Right ventricle myocardium superior (tissue), 1 donor: Measurements from ENCODE around the gene TMEM176A. TPM values are rescaled to one million over a fixed set of nuclear protein-coding genes. Genes with fewer than 3 reads are reported as not detected.

Experiments
- total RNA-seq: library from RNA; stranded (reverse); fragmentation: NEBNext Ultra II Directional; extraction: Animal tissue kit (Norgen Biotek cat#: 25700); gene quantifications from one replicate; pipeline ENCODE4 v1.2.1, GENCODE V29; 2021
- donor health status: DM: no; HTN: yes; CAD: no; lungs with severe emphysema.

The TMEM176A gene
- total RNA-seq, 1 donor from 2014 or later, result 27.1 TPM

Other genes with a start within 250 kb of the TMEM176A start
- gene GIMAP4, start 233.4 kb upstream of the TMEM176A start, total RNA-seq, result 34.7 TPM
- 29.9 TPM for gene GIMAP6, start 168.4 kb upstream of the TMEM176A start, total RNA-seq
- gene GIMAP2, start 115.1 kb upstream of the TMEM176A start, total RNA-seq, result 4.7 TPM
- 5.6 TPM for gene GIMAP1, start 84.2 kb upstream of the TMEM176A start, total RNA-seq
- 8.5 TPM for gene GIMAP5, start 63.4 kb upstream of the TMEM176A start, total RNA-seq
- gene TMEM176B, start 405 bp upstream of the TMEM176A start, total RNA-seq, result 33.4 TPM
- not detected for gene AOC1, start 51.7 kb downstream of the TMEM176A start, total RNA-seq
- 88.9 TPM for gene KCNH2, start 177.6 kb downstream of the TMEM176A start, total RNA-seq
- gene NOS3, start 190.2 kb downstream of the TMEM176A start, total RNA-seq, result 10.0 TPM
- not detected for gene ATG9B, start 223.7 kb downstream of the TMEM176A start, total RNA-seq
- gene ABCB8, start 227.7 kb downstream of the TMEM176A start, total RNA-seq, result 24.6 TPM
- gene ASIC3, start 247.8 kb downstream of the TMEM176A start, total RNA-seq, result 6.5 TPM